HG02840 (cell line): Measurements from ENCODE around the gene SPAG9.
"Not testable (repeated sequence)": the region's sequence is repeated elsewhere in the genome, so short reads cannot be mapped to it uniquely, and the experiment has no call there.

Source experiments
- ATAC-seq: cut with Tn5 transposase; IDR thresholded peaks from one replicate; pipeline ENCODE4 v1.9.1; 2021; ENCODE audit warnings: mild to moderate bottlenecking, moderate library complexity, moderate number of reproducible peaks; ENCODE audit not compliant: unreplicated experiment, low FRiP score

SPAG9 gene

DNA sequence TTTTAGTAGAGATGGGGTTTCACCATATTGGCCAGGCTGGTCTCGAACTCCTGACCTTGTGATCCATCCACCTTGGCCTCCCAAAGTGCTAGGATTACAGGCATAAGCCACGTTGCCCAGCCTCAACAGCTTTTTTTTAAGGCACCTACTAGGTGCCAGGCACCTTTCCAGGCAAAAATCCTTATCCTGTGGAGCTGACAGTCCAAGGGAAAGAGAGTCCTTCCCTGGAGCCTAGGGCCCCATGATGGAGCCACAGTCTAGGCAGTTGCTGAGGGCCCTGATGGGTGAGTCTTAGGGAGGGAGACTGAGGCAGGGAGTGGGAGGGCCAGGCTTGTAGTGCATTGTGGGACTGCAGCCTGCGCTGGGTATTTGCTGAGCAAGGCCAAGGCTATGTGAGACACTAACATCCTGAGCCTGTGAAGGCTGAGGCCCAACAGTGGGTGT lies 174.9 kb downstream of the SPAG9 start:
- no peak for ATAC-seq

DNA sequence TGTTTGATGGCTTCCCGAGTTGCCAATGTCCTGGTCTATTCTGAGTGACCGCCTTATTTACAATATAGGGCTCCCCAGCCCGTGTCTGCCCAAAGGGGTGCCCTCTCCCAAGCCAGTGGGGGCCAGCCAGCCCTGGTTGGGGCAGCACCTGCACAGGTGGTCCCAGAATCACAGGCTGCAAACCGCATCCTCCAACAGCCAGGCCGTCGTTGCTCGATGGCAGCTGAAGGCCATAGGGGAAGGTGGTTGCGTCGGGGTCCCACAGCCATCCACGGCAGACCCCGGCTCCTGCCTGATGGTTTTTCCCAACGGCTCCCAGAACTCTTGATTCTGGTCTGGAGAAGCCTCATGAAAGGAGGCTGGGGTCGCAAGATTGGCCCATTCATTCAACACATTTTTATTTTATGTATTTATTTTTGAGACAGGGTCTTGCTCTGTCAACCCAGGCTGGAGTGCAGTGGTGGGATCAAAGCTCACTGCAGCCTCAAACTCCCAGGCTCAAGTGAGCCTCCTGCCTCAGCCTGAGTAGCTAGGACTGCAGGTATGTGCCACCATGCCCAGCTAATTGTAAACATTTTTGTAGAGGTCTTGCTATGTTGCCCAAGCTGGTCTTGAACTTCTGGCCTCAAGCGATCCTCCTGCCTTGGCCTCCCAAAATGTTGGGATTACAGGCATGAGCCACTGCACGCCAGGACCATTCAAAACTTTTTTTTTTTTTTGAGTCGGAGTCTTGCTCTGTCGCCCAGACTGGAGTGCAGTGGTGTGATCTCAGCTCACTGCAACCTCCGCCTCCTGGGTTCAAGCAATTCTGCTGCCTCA lies 175.6 kb downstream of the SPAG9 start:
- no peak for ATAC-seq

DNA sequence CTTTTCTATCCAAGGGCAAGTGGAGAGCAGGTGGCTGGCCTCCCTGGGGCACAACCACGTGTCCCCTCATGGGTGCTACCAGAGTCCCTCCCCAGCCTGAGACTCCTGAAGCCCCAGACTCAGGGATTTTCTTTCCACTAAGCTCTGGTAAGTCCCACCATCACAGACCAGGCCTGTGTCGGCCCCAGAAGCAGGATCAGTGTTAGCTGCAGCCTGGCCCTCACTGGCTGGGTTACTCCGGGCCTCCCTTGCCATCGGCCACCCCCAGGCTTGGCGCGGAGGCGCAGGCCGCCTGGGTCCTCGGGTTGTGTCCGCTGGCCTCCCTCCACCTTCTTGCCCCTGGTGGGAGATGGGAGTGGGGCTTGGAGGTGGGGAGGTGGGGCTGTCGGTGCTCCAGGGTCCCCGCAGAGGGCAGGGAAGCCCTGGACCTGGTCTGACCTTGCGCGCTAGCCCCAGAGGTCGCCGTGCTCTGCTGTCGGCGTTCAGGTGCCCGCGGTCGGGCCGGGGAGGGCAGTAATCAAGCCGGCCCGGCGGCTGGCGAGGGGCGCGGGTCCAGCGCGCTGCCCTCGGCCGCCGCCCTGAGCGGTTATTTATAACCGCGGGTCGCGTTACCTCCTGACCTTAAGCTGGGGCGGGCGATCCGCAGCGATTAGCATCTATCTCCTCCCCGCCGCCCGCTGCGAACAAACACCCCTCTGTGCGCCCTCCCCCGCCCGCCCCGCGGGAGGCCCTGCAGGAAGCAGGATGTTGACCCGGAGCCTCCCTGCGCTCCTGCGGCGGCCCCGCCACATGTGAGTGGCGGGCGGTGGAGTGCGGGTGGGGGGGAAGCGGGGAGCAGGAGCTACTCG lies 176.4 kb downstream of the SPAG9 start:
- ATAC-seq = no peak

DNA sequence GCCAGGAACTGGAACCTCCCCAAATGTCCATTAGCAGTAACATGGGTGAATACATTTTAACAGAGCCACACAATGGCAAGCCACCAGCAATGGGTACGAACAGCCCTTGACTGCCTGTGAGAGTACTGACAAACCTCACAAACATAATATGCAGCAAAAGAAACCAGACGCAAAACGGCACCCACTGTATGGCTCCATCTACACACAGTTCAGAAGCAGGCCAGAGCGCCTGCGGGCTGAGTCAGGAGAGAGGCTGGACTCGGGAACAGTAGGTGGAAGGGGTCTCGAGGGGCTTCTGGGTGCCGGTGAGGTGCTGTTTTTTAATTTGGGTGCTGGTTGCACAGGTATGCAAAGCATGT lies 177.1 kb downstream of the SPAG9 start:
- no peak for ATAC-seq

GRCh38 chr17:50941676-50942048 lies 179.0 kb downstream of the SPAG9 start:
- not testable (repeated sequence) for ATAC-seq

GRCh38 chr17:50939795-50940684 lies 180.6 kb downstream of the SPAG9 start:
- no peak for ATAC-seq

DNA sequence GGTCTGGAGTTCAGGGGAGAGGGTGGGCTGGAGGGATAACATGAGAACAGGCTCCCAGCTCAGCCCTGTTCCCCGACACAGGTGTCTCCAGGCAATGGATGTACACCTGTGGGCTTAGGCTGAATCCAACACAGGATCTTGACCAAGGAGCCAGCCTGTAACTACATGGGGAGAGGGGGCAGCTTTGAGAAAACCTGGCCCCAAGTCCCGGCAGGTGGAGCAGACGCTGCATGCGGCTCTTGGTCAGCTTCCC lies 181.2 kb downstream of the SPAG9 start:
- no peak for ATAC-seq

- ATAC-seq = no peak
These were observed 181.7 kb downstream of the SPAG9 start for GRCh38 chr17:50938821-50939541.

GRCh38 chr17:50935996-50936266 lies 184.7 kb downstream of the SPAG9 start:
- no peak for ATAC-seq

GRCh38 chr17:50935221-50935995 lies 185.3 kb downstream of the SPAG9 start:
- no peak for ATAC-seq

DNA sequence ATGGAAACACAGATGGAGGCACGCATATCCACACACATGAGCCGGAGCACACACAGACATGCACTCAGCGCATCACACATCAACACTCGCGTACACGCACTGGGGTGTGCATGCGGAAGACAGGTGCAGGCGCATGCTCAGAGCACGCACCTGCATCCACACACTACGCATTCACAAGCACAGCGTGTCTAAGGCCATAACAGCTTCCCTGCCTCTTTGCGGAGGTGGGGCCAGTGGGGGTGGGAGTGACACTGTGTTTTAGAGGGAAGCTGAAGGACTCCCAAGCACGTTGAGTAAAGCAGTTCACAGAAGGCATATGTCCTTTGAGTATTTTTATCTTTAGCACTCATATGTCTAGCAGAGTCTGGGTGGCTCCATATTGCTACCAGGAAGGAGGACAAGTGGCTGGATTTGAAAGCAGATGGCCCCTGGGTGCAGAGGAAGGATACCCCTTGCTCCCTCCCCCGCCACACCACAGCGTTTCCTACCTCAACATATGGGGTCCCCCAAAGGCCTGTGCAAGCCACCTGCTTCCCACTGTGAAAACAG lies 185.9 kb downstream of the SPAG9 start:
- ATAC-seq = no peak

- no peak for ATAC-seq
These were observed 186.5 kb downstream of the SPAG9 start for GRCh38 chr17:50934161-50934560.

- ATAC-seq = no peak
These were observed 189.3 kb downstream of the SPAG9 start for GRCh38 chr17:50931144-50931908.

DNA sequence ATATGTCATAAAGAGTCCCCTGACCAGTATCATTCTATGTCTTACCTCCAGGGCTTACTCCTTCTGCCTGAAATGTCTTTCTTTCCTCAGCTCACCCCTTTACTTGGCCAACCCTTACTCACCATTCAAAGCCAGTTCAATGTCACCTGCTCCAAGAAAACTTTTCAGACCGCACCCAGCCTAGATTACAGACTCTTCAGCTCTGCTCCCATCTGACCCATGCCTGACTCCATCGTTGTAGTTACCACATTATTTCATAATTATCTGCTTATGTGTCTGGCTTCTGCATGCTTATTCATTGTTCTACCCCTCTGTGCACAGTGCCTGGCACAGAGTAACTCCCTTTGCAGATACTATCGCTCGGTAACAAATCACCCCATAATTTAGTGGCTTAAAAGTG lies 192.0 kb downstream of the SPAG9 start:
- ATAC-seq = no peak

- no peak for ATAC-seq
These were observed 193.4 kb downstream of the SPAG9 start for GRCh38 chr17:50927287-50927686.

GRCh38 chr17:50926523-50926922 lies 194.1 kb downstream of the SPAG9 start:
- ATAC-seq = no peak

GRCh38 chr17:50925296-50925891 lies 195.3 kb downstream of the SPAG9 start:
- no peak for ATAC-seq

GRCh38 chr17:50924800-50925199 lies 195.9 kb downstream of the SPAG9 start:
- ATAC-seq = no peak
